Neuronal stem cell (in vitro differentiated cells): ENCODE measurements around the gene MYLK4.

Experiments
- DNase-seq: peaks from one replicate; pipeline ENCODE4 v3.0.0-alpha.2; 2013; ENCODE audit warnings: low spot score
- H2AFZ ChIP-seq: one replicate; pipeline ENCODE4 v1.6.1; 2013; ENCODE audit warnings: mild to moderate bottlenecking, low read length, inconsistent platforms
- H2AK5ac ChIP-seq: 2 replicates; pipeline ENCODE4 v1.6.1; 2013; ENCODE audit warnings: low read depth, mild to moderate bottlenecking, inconsistent platforms, low read length, moderate library complexity, mixed read lengths
- H2BK120ac ChIP-seq: 2 replicates; pipeline ENCODE4 v1.6.1; 2013; ENCODE audit warnings: low read depth, mild to moderate bottlenecking, inconsistent platforms, low read length, moderate library complexity, mixed read lengths
- H2BK12ac ChIP-seq: one replicate; pipeline ENCODE4 v1.6.1; 2013; ENCODE audit warnings: low read length, inconsistent platforms
- H2BK15ac ChIP-seq: 2 replicates; pipeline ENCODE4 v1.6.1; 2013; ENCODE audit warnings: mild to moderate bottlenecking, low read length, inconsistent platforms, mixed read lengths
- H2BK5ac ChIP-seq: one replicate; pipeline ENCODE4 v1.6.1; 2013; ENCODE audit warnings: inconsistent platforms, mild to moderate bottlenecking, low read length, moderate library complexity
- H3K14ac ChIP-seq: one replicate; pipeline ENCODE4 v1.6.1; 2013; ENCODE audit warnings: low read length, inconsistent platforms
- H3K18ac ChIP-seq: 2 replicates; pipeline ENCODE4 v1.6.1; 2013; ENCODE audit warnings: low read length, inconsistent platforms
- H3K23ac ChIP-seq: 2 replicates; pipeline ENCODE4 v1.6.1; 2013; ENCODE audit warnings: low read depth, mild to moderate bottlenecking, mixed read lengths, low read length, inconsistent platforms; ENCODE audit not compliant: poor library complexity
- H3K27ac ChIP-seq: replicated peaks from 3 replicates; pipeline ENCODE4 v1.5.1; 2013; ENCODE audit warnings: low read length, inconsistent platforms
- H3K27me3 ChIP-seq, 3 experiments: 2 replicates each; pipeline ENCODE4 v1.6.1; 2013; ENCODE audit warnings: low read length in 3 of 3, mild to moderate bottlenecking in 2 of 3, inconsistent platforms in 1 of 3, low read depth in 1 of 3, mixed read lengths in 1 of 3, moderate library complexity in 1 of 3; ENCODE audit not compliant: control insufficient read depth in 3 of 3, insufficient read depth in 3 of 3
- H3K36me3 ChIP-seq, 2 donors: replicated peaks in 1 of 2; 2 replicates each; pipeline ENCODE4 v1.6.1; 2013; ENCODE audit warnings: low read length in 2 of 2; ENCODE audit not compliant: control insufficient read depth in 2 of 2, insufficient read depth in 2 of 2
- H3K4ac ChIP-seq: 2 replicates; pipeline ENCODE4 v1.6.1; 2013; ENCODE audit warnings: inconsistent platforms, mild to moderate bottlenecking, low read length, moderate library complexity
- H3K4me1 ChIP-seq, 2 donors: 1 replicate in 1 of 2; 2 replicates in 1 of 2; pipeline ENCODE4 v1.6.1; 2013; ENCODE audit warnings: low read length in 2 of 2, low read depth in 1 of 2; ENCODE audit not compliant: control insufficient read depth in 2 of 2, insufficient read depth in 1 of 2
- H3K4me2 ChIP-seq: one replicate; pipeline ENCODE4 v1.6.1; 2013; ENCODE audit warnings: mild to moderate bottlenecking, low read length, inconsistent platforms; ENCODE audit not compliant: insufficient read depth, poor library complexity, severe bottlenecking
- H3K4me3 ChIP-seq, 2 donors: 2 replicates each; pipeline ENCODE4 v1.5.1; 2013; ENCODE audit warnings: low read length in 2 of 2, mild to moderate bottlenecking in 2 of 2, inconsistent platforms in 1 of 2, moderate library complexity in 1 of 2
- H3K79me1 ChIP-seq: one replicate; pipeline ENCODE4 v1.6.1; 2013; ENCODE audit warnings: low read depth, mild to moderate bottlenecking, inconsistent platforms, low read length, moderate library complexity
- H3K9ac ChIP-seq: one replicate; pipeline ENCODE4 v1.6.1; 2013; ENCODE audit warnings: mild to moderate bottlenecking, low read depth, low read length, inconsistent platforms; ENCODE audit not compliant: poor library complexity
- H3K9me3 ChIP-seq, 2 donors: replicated peaks in 1 of 2; 2 replicates each; pipeline versions ENCODE3 to v1.6.1; 2013; ENCODE audit warnings: low read length in 2 of 2, mild to moderate bottlenecking in 2 of 2, inconsistent platforms in 1 of 2, low read depth in 1 of 2, mixed read lengths in 1 of 2, moderate library complexity in 1 of 2; ENCODE audit not compliant: control insufficient read depth in 2 of 2, insufficient read depth in 1 of 2
- H4K8ac ChIP-seq: one replicate; pipeline ENCODE4 v1.6.1; 2013; ENCODE audit warnings: low read depth, mild to moderate bottlenecking, inconsistent platforms, low read length, moderate library complexity
- H4K91ac ChIP-seq: one replicate; pipeline ENCODE4 v1.6.1; 2013; ENCODE audit warnings: low read length, low read depth, mild to moderate bottlenecking, inconsistent platforms; ENCODE audit not compliant: poor library complexity
- WGBS, 2 donors: extraction: QIAGEN DNeasy Blood & Tissue Kit; methylation state at CpG; one replicate each; pipeline ENCODE4 v1.1.7; 2013; ENCODE audit warnings: missing lambda C conversion rate in 2 of 2, mixed read lengths in 1 of 2; ENCODE audit not compliant: insufficient read length in 2 of 2, insufficient replicate concordance in 1 of 2; ENCODE audit errors: extremely low coverage in 2 of 2; 5-methylcytosine and 5-hydroxymethylcytosine counted together

MYLK4 gene

DNA sequence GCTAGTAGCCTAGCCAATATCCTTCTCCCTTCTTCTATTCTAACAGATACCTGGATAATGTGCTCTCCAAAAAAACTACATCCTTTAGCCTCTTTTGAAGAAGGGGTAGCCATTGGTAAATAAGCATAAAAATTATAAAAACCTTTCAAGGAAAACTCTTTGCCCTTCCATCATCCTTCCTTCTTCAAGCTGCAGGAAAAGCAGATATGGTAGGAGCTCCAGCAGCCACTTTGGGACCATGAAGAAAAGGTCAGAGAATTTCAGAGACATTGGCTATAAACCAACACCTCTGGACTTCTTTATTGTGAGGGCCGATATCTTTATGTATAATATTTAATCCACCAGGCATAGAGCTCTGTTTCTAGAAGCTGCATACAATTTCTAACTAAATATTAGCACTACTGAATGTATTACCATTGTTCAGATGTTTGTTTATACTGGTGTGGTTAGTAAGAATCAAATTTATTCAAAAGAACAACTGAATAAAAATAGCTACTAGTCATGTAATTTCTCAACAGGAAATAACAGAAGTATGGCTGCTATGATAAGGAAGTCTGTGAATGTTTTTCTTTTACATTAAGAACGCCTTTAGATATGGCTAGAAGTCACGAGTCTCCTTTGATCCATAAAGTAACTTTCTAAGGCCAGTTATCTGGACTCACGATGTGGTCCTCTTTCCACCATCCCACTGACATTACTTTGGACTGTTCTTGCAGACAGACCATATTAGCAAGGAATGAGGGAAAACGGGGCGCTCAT lies 32.2 kb downstream of the MYLK4 start:
- Histone ChIP-seq H3K4me3 (no peak overlapping the region), H4K91ac (no peak overlapping the region), H3K18ac (no peak overlapping the region), H3K9ac (no peak overlapping the region), H2BK12ac (no peak overlapping the region), H3K27me3 (no peaks in the 10 kb centered on the region), H3K23ac (no peak overlapping the region), H2BK120ac (no peak overlapping the region), H2AK5ac (no peak overlapping the region), H3K14ac (no peak overlapping the region), H3K9me3 (peaks cover 0 to under 1% of the 10 kb centered on the region in 2 donors), H4K8ac (no peak overlapping the region), H3K4me1 (no peaks in the 10 kb centered on the region), H2BK15ac (no peak overlapping the region), H3K79me1 (no peaks in the 10 kb centered on the region), H3K4ac (no peak overlapping the region), H3K27ac (no peak overlapping the region), H2AFZ (no peak overlapping the region), H3K4me2 (no peak overlapping the region), H3K36me3 (no peaks in the 10 kb centered on the region), H2BK5ac (no peak overlapping the region)
- DNase-seq = no peak
- WGBS, 2 donors = no CpG with 5 or more reads among the region's 6 CpGs

DNA sequence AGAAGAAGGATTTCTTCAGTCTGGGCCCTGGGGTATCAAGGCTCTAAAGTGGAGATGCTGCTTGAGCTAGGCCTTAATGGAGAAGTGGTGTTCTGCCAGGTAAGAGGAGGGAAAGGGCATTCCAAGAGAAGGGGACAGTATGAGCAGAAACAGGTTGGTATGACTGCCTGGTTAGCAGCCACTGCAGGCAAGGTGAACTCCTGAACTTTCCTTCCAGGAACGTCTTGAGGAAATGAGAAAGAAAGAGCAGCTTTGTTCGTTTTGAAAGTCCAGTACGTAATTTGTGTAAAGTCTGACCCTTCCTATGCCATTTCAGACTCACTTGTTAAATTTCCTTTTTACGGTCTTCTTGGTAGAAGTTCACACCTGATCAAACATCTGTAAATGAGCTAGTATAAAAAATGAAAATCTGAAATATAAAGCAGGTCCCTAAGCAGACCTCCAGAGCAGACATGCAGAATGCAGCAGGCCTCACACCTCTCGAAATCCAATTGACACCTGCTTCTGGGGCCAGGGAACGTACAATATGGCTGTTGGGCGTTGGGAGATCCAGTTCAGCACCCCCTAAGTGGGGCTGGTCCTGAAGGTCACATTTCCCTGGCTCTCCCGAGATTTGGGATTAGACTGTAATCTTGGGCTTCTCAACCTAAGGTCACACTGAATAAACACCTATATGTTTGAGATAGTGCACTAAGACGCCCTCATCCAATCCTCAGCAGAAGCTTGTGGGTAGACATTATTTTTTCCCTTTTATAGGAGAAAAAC lies 33.6 kb downstream of the MYLK4 start:
- H3K4me2 ChIP-seq = no peak overlapping the region
- H3K79me1 ChIP-seq = no peaks in the 10 kb centered on the region
- H2BK12ac ChIP-seq = no peak overlapping the region
- no peak overlapping the region for H3K18ac ChIP-seq
- no peaks in the 10 kb centered on the region for H3K27me3 ChIP-seq
- H3K4me1 ChIP-seq = no peaks in the 10 kb centered on the region
- no peak overlapping the region for H3K4me3 ChIP-seq
- H4K91ac ChIP-seq = no peak overlapping the region
- H2AK5ac ChIP-seq = no peak overlapping the region
- no peak overlapping the region for H3K27ac ChIP-seq
- DNase-seq = no peak
- H4K8ac ChIP-seq = no peak overlapping the region
- H3K4ac ChIP-seq = no peak overlapping the region
- WGBS, 2 donors = no CpG with 5 or more reads among the region's 9 CpGs
- H3K23ac ChIP-seq = no peak overlapping the region
- no peaks in the 10 kb centered on the region for H3K36me3 ChIP-seq
- H3K9me3 ChIP-seq = peaks cover 0 to 2% of the 10 kb centered on the region in 2 donors
- no peak overlapping the region for H2BK120ac ChIP-seq
- no peak overlapping the region for H3K14ac ChIP-seq
- no peak overlapping the region for H2AFZ ChIP-seq
- H2BK15ac ChIP-seq = no peak overlapping the region
- H3K9ac ChIP-seq = no peak overlapping the region
- H2BK5ac ChIP-seq = no peak overlapping the region

DNA sequence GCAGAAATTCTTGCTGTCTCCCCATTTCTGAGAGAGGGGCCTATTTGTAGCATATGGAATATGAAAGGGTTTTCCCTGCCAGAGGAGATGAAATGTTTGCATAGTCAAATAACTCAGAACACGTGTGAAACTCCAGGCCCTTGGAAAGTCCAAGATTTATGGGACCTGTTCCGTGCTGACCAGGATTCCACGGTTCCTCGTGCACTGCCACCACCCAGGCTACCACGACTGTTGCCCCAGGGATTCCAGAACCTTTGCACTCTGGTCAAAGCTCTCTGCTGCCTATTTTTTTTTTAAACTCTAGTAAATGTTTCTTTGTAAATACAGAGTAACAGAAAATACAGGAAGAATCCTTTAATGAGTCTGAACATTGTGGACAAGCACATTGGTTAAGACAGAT lies 35.0 kb downstream of the MYLK4 start:
- Histone ChIP-seq H3K79me1 (no peaks in the 10 kb centered on the region), H3K27me3 (no peaks in the 10 kb centered on the region), H3K9me3 (peaks cover 2% of the 10 kb centered on the region in 2 donors), H3K4me3 (no peak overlapping the region), H3K4ac (no peak overlapping the region), H3K4me1 (no peaks in the 10 kb centered on the region), H3K4me2 (no peak overlapping the region), H2BK15ac (no peak overlapping the region), H2AK5ac (no peak overlapping the region), H3K9ac (no peak overlapping the region), H2BK120ac (no peak overlapping the region), H2BK5ac (no peak overlapping the region), H3K23ac (no peak overlapping the region), H2AFZ (no peak overlapping the region), H3K27ac (no peak overlapping the region), H3K36me3 (no peaks in the 10 kb centered on the region), H4K8ac (no peak overlapping the region), H3K18ac (no peak overlapping the region), H3K14ac (no peak overlapping the region), H2BK12ac (no peak overlapping the region), H4K91ac (no peak overlapping the region)
- WGBS, 2 donors = no CpG with 5 or more reads among the region's 5 CpGs
- no peak for DNase-seq

DNA sequence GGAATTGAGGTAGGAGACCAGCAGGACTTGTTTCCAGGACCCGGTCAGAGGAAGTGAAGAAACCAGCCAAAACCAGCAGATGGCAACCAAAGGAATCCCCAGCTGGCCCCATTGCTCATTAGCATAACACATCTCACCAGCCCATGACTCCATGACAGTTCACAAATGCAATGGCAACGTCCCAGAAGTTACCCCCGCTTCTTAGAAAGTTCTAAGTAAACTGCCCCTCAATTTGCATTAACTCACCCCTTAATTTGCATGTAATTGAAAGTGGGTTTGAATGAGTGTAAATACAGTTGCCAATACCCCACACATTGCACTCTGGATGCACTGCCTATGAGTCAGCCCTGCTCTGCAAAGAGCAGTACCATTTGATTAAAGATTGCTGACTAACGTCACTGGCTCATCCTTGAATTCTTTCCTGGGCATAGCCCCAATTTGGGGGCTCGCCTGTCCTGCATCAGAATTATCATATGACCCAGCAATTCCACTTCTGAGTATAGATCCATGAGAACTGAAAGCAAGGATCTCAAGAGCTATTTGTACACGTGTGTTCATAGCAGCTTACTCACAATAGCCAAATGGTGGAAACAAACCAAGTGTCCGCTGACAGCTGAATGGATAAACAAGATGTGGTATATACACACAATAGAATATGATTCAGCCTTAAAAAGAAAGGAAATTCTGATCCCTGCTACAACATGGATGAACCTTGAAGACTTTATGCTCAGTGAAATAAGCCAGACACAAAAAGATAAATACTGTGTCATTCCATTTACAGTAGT lies 36.4 kb downstream of the MYLK4 start:
- Histone ChIP-seq H3K23ac (no peak overlapping the region), H2BK12ac (no peak overlapping the region), H3K27me3 (no peaks in the 10 kb centered on the region), H2AK5ac (no peak overlapping the region), H3K9me3 (peaks cover 3 to 7% of the 10 kb centered on the region in 2 donors), H2BK15ac (no peak overlapping the region), H2BK5ac (no peak overlapping the region), H3K14ac (no peak overlapping the region), H3K27ac (no peak overlapping the region), H3K4me2 (no peak overlapping the region), H2AFZ (no peak overlapping the region), H3K18ac (no peak overlapping the region), H3K79me1 (no peaks in the 10 kb centered on the region), H4K91ac (no peak overlapping the region), H4K8ac (no peak overlapping the region), H2BK120ac (no peak overlapping the region), H3K9ac (no peak overlapping the region), H3K36me3 (no peaks in the 10 kb centered on the region), H3K4ac (no peak overlapping the region), H3K4me1 (no peaks in the 10 kb centered on the region), H3K4me3 (no peak overlapping the region)
- no CpG with 5 or more reads among the region's 7 CpGs for WGBS, 2 donors
- DNase-seq = no peak
